Thoracic aorta (tissue), 2 donors: ENCODE data around the gene BICC1. TPM values are rescaled to one million over a fixed set of nuclear protein-coding genes. Genes with fewer than 3 reads are reported as not detected.

ENCODE experiments used
- ATAC-seq: fragments of 150-250 bp; one replicate; pipeline ENCODE4 v1.8.0; 2017; ENCODE audit warnings: low read depth; ENCODE audit not compliant: insufficient number of reproducible peaks, low FRiP score
- DNase-seq: peaks from one replicate; pipeline ENCODE4 v3.0.0-alpha.2; 2020; ENCODE audit warnings: low spot score
- H3K27ac ChIP-seq, 2 donors: fragments of 200-600 bp; sonication (generic); 1 replicate in 1 of 2; 2 replicates in 1 of 2; pipeline ENCODE4 v1.5.1; 2016; ENCODE audit warnings: mild to moderate bottlenecking in 2 of 2, moderate library complexity in 2 of 2
- H3K27me3 ChIP-seq: fragments of 200-600 bp; sonication (generic); replicated peaks from 2 replicates; pipeline ENCODE4 v1.6.0; 2016; ENCODE audit warnings: mild to moderate bottlenecking; ENCODE audit not compliant: insufficient read depth
- H3K36me3 ChIP-seq: fragments of 200-600 bp; sonication (generic); one replicate; pipeline ENCODE4 v1.5.1; 2016
- H3K4me1 ChIP-seq, 2 donors: fragments of 200-600 bp; sonication (generic); 1 replicate in 1 of 2; 2 replicates in 1 of 2; pipeline versions ENCODE4 v1.5.1 to v1.6.0; 2016; ENCODE audit warnings: low read depth in 2 of 2, mild to moderate bottlenecking in 1 of 2; ENCODE audit not compliant: control insufficient read depth in 1 of 2
- H3K4me3 ChIP-seq: fragments of 200-600 bp; sonication (generic); 2 replicates; pipeline ENCODE4 v1.5.1; 2016; ENCODE audit warnings: mild to moderate bottlenecking
- H3K9me3 ChIP-seq: fragments of 200-600 bp; sonication (generic); 2 replicates; pipeline ENCODE4 v1.5.1; 2016
- CTCF ChIP-seq: fragments of 200-600 bp; sonication (generic); IDR thresholded peaks from one replicate; pipeline ENCODE4 v1.5.1; 2019; ENCODE audit warnings: antibody characterized with exemption
- total RNA-seq, 2 donors: library from RNA; depleted of rRNA; stranded (reverse); fragments of >200 nt; gene quantifications; one replicate each; pipeline versions ENCODE4 v1.1.0 to v1.2.3, GENCODE V29; 2016

The BICC1 gene
- total RNA-seq, 2 donors from 2014 or later, result 20.4 to 28.1 TPM

- ATAC-seq (no peak), DNase-seq (no peak)
- Histone ChIP-seq H3K4me3 (no peak overlapping the region), H3K4me1 (peaks cover 2 to 25% of the 10 kb centered on the region in 2 donors), H3K27me3 (no peaks in the 10 kb centered on the region), H3K36me3 (no peaks in the 10 kb centered on the region), H3K27ac (no peak overlapping the region), H3K9me3 (no peaks in the 10 kb centered on the region)
- TF ChIP-seq CTCF, result no peak
Observed at GRCh38 chr10:58775960-58776567, 263.4 kb downstream of the BICC1 start.

- ATAC-seq (no peak), DNase-seq (no peak)
- Histone ChIP-seq H3K4me3 (no peak overlapping the region), H3K27ac (no peak overlapping the region), H3K4me1 (peaks cover 2 to 25% of the 10 kb centered on the region in 2 donors), H3K9me3 (no peaks in the 10 kb centered on the region), H3K36me3 (no peaks in the 10 kb centered on the region), H3K27me3 (no peaks in the 10 kb centered on the region)
- no peak for TF ChIP-seq CTCF
Observed at GRCh38 chr10:58776568-58777318, 264.1 kb downstream of the BICC1 start.

GRCh38 chr10:58778966-58779365 lies 266.3 kb downstream of the BICC1 start:
- H3K4me1 ChIP-seq, result peaks cover 0 to 23% of the 10 kb centered on the region in 2 donors
- no peaks in the 10 kb centered on the region for H3K9me3 ChIP-seq
- no peak overlapping the region for H3K4me3 ChIP-seq
- no peak for TF ChIP-seq CTCF
- no peak overlapping the region for H3K27ac ChIP-seq
- ATAC-seq, result no peak
- no peaks in the 10 kb centered on the region for H3K36me3 ChIP-seq
- no peaks in the 10 kb centered on the region for H3K27me3 ChIP-seq
- no peak for DNase-seq

- H3K36me3 ChIP-seq, result no peaks in the 10 kb centered on the region
- ATAC-seq (no peak), DNase-seq (no peak)
- no peak overlapping the region for H3K27ac ChIP-seq
- no peaks in the 10 kb centered on the region for H3K27me3 ChIP-seq
- no peak overlapping the region for H3K4me3 ChIP-seq
- no peaks in the 10 kb centered on the region for H3K9me3 ChIP-seq
- no peak for TF ChIP-seq CTCF
- peaks cover 0 to 23% of the 10 kb centered on the region in 2 donors for H3K4me1 ChIP-seq
Observed at GRCh38 chr10:58779594-58779993, 266.9 kb downstream of the BICC1 start.

- H3K36me3 ChIP-seq, result no peaks in the 10 kb centered on the region
Observed at GRCh38 chr10:58780476-58780875, 267.8 kb downstream of the BICC1 start.

More at GRCh38 chr10:58780476-58780875, 267.8 kb downstream of the BICC1 start:
- no peaks in the 10 kb centered on the region for H3K9me3 ChIP-seq
- no peak overlapping the region for H3K4me3 ChIP-seq
- ATAC-seq, result no peak
- no peak for DNase-seq
- no peak overlapping the region for H3K27ac ChIP-seq
- peaks cover 0 to 23% of the 10 kb centered on the region in 2 donors for H3K4me1 ChIP-seq
- no peak for TF ChIP-seq CTCF
- H3K27me3 ChIP-seq, result no peaks in the 10 kb centered on the region
